H9 (cell line): Measurements from ENCODE around the gene APOLD1. TPM values are rescaled to one million over a fixed set of nuclear protein-coding genes. Genes with fewer than 3 reads are reported as not detected.
A peak's percentile ranks its signal among the peaks of the same experiment; 100 is the strongest.

Experiments used
- DNase-seq: peaks from one replicate; pipeline ENCODE4 v3.0.0-alpha.2; 2017
- H2AFZ ChIP-seq: one replicate; pipeline ENCODE4 v1.6.1; 2013; ENCODE audit warnings: mild to moderate bottlenecking, low read length, control low read depth, moderate library complexity
- H2AK5ac ChIP-seq: 2 replicates; pipeline ENCODE4 v1.6.1; 2013; ENCODE audit warnings: low read length, control low read depth, mixed read lengths; ENCODE audit not compliant: insufficient read length
- H2BK120ac ChIP-seq: one replicate; pipeline ENCODE4 v1.6.1; 2013; ENCODE audit warnings: low read depth, mild to moderate bottlenecking, low read length, control low read depth, inconsistent platforms; ENCODE audit not compliant: poor library complexity, severe bottlenecking
- H2BK12ac ChIP-seq: 2 replicates; pipeline ENCODE4 v1.6.1; 2013; ENCODE audit warnings: low read length, control low read depth, mixed read lengths, low read depth; ENCODE audit not compliant: insufficient read length
- H2BK15ac ChIP-seq: 2 replicates; pipeline ENCODE4 v1.6.1; 2013; ENCODE audit warnings: low read depth, low read length, control low read depth
- H2BK20ac ChIP-seq: one replicate; pipeline ENCODE4 v1.6.1; 2013; ENCODE audit warnings: low read depth, mild to moderate bottlenecking, low read length, control low read depth, inconsistent platforms; ENCODE audit not compliant: poor library complexity, severe bottlenecking
- H2BK5ac ChIP-seq: 2 replicates; pipeline ENCODE4 v1.6.1; 2013; ENCODE audit warnings: low read length, control low read depth, mixed read lengths; ENCODE audit not compliant: insufficient read length
- H3K14ac ChIP-seq: 2 replicates; pipeline ENCODE4 v1.6.1; 2013; ENCODE audit warnings: low read length, control low read depth; ENCODE audit not compliant: insufficient read depth
- H3K18ac ChIP-seq: 2 replicates; pipeline ENCODE4 v1.6.1; 2013; ENCODE audit warnings: low read depth, mild to moderate bottlenecking, mixed read lengths, low read length, control low read depth; ENCODE audit not compliant: insufficient read length
- H3K23ac ChIP-seq: 2 replicates; pipeline ENCODE4 v1.6.1; 2013; ENCODE audit warnings: low read length, control low read depth, mixed read lengths, low read depth; ENCODE audit not compliant: insufficient read length
- H3K23me2 ChIP-seq: 2 replicates; pipeline ENCODE4 v1.6.1; 2013; ENCODE audit warnings: low read depth, mild to moderate bottlenecking, mixed read lengths, low read length, control low read depth; ENCODE audit not compliant: insufficient read length, poor library complexity, severe bottlenecking
- H3K27ac ChIP-seq: 2 replicates; pipeline ENCODE4 v1.5.1; 2013; ENCODE audit warnings: low read length, control low read depth, mixed read lengths, low read depth; ENCODE audit not compliant: insufficient read length
- H3K27me3 ChIP-seq: 2 replicates; pipeline ENCODE4 v1.6.1; 2013; ENCODE audit warnings: low read length, control low read depth, inconsistent platforms; ENCODE audit not compliant: insufficient read depth
- H3K4ac ChIP-seq: 2 replicates; pipeline ENCODE4 v1.6.1; 2013; ENCODE audit warnings: low read depth, mild to moderate bottlenecking, control low read depth, inconsistent platforms, low read length, moderate library complexity
- H3K4me1 ChIP-seq: 2 replicates; pipeline ENCODE4 v1.6.1; 2013; ENCODE audit warnings: low read length, control low read depth, inconsistent platforms; ENCODE audit not compliant: insufficient read depth
- H3K4me2 ChIP-seq: 2 replicates; pipeline ENCODE4 v1.6.1; 2013; ENCODE audit warnings: low read length, control low read depth, mixed read lengths; ENCODE audit not compliant: insufficient read length, insufficient read depth
- H3K56ac ChIP-seq: 2 replicates; pipeline ENCODE4 v1.6.1; 2013; ENCODE audit warnings: low read depth, mild to moderate bottlenecking, mixed read lengths, low read length, control low read depth; ENCODE audit not compliant: insufficient read length
- H3K79me1 ChIP-seq: 2 replicates; pipeline ENCODE4 v1.6.1; 2013; ENCODE audit warnings: low read depth, mild to moderate bottlenecking, moderate library complexity, low read length, control low read depth, inconsistent platforms; ENCODE audit not compliant: insufficient read depth, poor library complexity, severe bottlenecking
- H3K79me2 ChIP-seq: 2 replicates; pipeline ENCODE4 v1.6.1; 2013; ENCODE audit warnings: low read length, control low read depth, inconsistent platforms; ENCODE audit not compliant: insufficient read depth
- H3K9ac ChIP-seq: 2 replicates; pipeline ENCODE4 v1.6.1; 2013; ENCODE audit warnings: low read length, control low read depth, mixed read lengths; ENCODE audit not compliant: insufficient read length; ENCODE audit errors: extremely low read depth
- H3K9me3 ChIP-seq: one replicate; pipeline ENCODE4 v1.6.1; 2013; ENCODE audit warnings: low read depth, low read length, inconsistent platforms; ENCODE audit not compliant: control insufficient read depth
- H3T11ph ChIP-seq: one replicate; pipeline ENCODE4 v1.6.1; 2013; ENCODE audit warnings: mild to moderate bottlenecking, low read length, control low read depth, inconsistent platforms
- H4K20me1 ChIP-seq: one replicate; pipeline ENCODE4 v1.6.1; 2013; ENCODE audit not compliant: control insufficient read depth, insufficient read length, insufficient read depth
- H4K5ac ChIP-seq: 2 replicates; pipeline ENCODE4 v1.6.1; 2013; ENCODE audit warnings: low read depth, mild to moderate bottlenecking, mixed read lengths, low read length, control low read depth; ENCODE audit not compliant: insufficient read length
- H4K8ac ChIP-seq: replicated peaks from 2 replicates; pipeline ENCODE4 v1.6.1; 2013; ENCODE audit warnings: low read length, control low read depth, mixed read lengths, low read depth; ENCODE audit not compliant: insufficient read length
- H4K91ac ChIP-seq: 2 replicates; pipeline ENCODE4 v1.6.1; 2013; ENCODE audit warnings: low read depth, mild to moderate bottlenecking, moderate library complexity, mixed read lengths, low read length, control low read depth; ENCODE audit not compliant: insufficient read length
- H3K27ac Mint-ChIP-seq, 3 experiments: 2 replicates in 2 of 3; 3 replicates in 1 of 3; pipeline ENCODE4 v1.8.0; 2020 to 2021; ENCODE audit warnings: mixed read lengths in 3 of 3, mild to moderate bottlenecking in 1 of 3, moderate library complexity in 1 of 3
- H3K27me3 Mint-ChIP-seq: 2 replicates; pipeline ENCODE4 v1.8.0; 2021; ENCODE audit warnings: low read depth, mild to moderate bottlenecking, moderate library complexity, mixed read lengths
- H3K36me3 Mint-ChIP-seq, 3 experiments: 2 replicates in 2 of 3; 3 replicates in 1 of 3; pipeline ENCODE4 v1.8.0; 2020 to 2021; ENCODE audit warnings: low read depth in 3 of 3, mixed read lengths in 3 of 3; ENCODE audit not compliant: insufficient read depth in 1 of 3
- H3K4me1 Mint-ChIP-seq, 2 experiments: 2 replicates each; pipeline ENCODE4 v1.8.0; 2020; ENCODE audit warnings: mixed read lengths in 2 of 2
- H3K4me3 Mint-ChIP-seq, 2 experiments: 2 replicates in 1 of 2; 3 replicates in 1 of 2; pipeline ENCODE4 v1.8.0; 2020 to 2021; ENCODE audit warnings: mild to moderate bottlenecking in 2 of 2, mixed read lengths in 2 of 2, moderate library complexity in 1 of 2
- H3K9me3 Mint-ChIP-seq, 2 experiments: 2 replicates in 1 of 2; 3 replicates in 1 of 2; pipeline ENCODE4 v1.8.0; 2020; ENCODE audit warnings: mild to moderate bottlenecking in 2 of 2, mixed read lengths in 2 of 2, moderate library complexity in 1 of 2
- CTCF ChIP-seq: fragments of 200-600 bp; sonication (generic); conservative IDR thresholded peaks from 3 replicates; pipeline ENCODE4 v1.8.0; 2021; ENCODE audit warnings: antibody characterized with exemption, mild to moderate bottlenecking
- WGBS: extraction: QIAGEN DNeasy Blood & Tissue Kit; methylation state at CpG from one replicate; pipeline ENCODE4 v1.1.7; 2013; ENCODE audit warnings: missing lambda C conversion rate, low lambda C conversion rate, mixed read lengths; ENCODE audit not compliant: insufficient read length; ENCODE audit errors: extremely low coverage; 5-methylcytosine and 5-hydroxymethylcytosine counted together
- total RNA-seq: library from RNA; stranded (reverse); gene quantifications from 2 replicates; pipeline ENCODE4 v1.2.1, GENCODE V29; 2021

The APOLD1 gene
- total RNA-seq, 1 experiment from 2014 or later = 0.48 TPM

DNA sequence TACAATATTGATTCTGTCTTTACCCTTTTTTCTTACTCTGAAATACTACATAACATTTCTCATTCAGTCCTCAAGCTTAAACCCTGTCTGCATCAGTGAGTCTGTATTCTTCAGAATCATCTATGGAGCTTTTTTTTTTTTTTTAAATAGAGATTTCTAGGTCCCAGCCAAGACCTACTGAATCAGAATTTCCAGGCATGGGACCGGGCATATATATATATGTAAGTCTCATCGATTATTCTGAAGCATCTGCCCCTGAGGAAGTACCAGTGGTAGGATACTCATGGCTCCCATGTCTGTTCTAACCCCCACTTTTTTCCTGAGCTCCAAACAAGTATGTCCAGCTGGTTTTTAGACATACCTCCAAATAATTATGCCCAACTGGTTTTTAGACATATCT, 33.8 kb downstream of the APOLD1 start:
- TF ChIP-seq CTCF = no peak
- Histone ChIP-seq H3K18ac (no peak overlapping the region), H4K5ac (no peak overlapping the region), H2BK20ac (no peak overlapping the region), H2AK5ac (no peak overlapping the region), H3K27me3 (no peaks in the 10 kb centered on the region), H4K8ac (no peak overlapping the region), H2BK5ac (no peak overlapping the region), H3K27ac (no peak overlapping the region), H3K56ac (no peak overlapping the region), H3K23me2 (no peaks in the 10 kb centered on the region), H4K20me1 (no peaks in the 10 kb centered on the region), H3K79me2 (peaks cover 5% of the 10 kb centered on the region; the same call in 1 of the 2 replicates), H2BK12ac (no peak overlapping the region), H3K23ac (no peak overlapping the region), H4K91ac (no peak overlapping the region), H3K9me3 (no peaks in the 10 kb centered on the region), H3K4ac (no peak overlapping the region), H2AFZ (no peak overlapping the region), H3T11ph (no peak overlapping the region), H3K9ac (no peak overlapping the region), H3K4me1 (no peaks in the 10 kb centered on the region), H2BK120ac (no peak overlapping the region), H3K4me2 (no peak overlapping the region), H3K14ac (no peak overlapping the region), H3K79me1 (peaks cover 8% of the 10 kb centered on the region), H2BK15ac (no peak overlapping the region)
- no CpG with 5 or more reads among the region's 2 CpGs for WGBS
- no peaks in the 10 kb centered on the region for H3K27me3 Mint-ChIP-seq
- peaks cover 2 to 63% of the 10 kb centered on the region in 2 experiments; a peak in 3 of 4 replicates for H3K4me1 Mint-ChIP-seq
- H3K9me3 Mint-ChIP-seq = no peaks in the 10 kb centered on the region
- peak overlapping the region in 2 of 3 experiments; percentile 24 to 25; a peak in 2 of 7 replicates for H3K27ac Mint-ChIP-seq
- H3K36me3 Mint-ChIP-seq = peaks cover 30 to 61% (median 52%) of the 10 kb centered on the region in 3 experiments
- DNase-seq = no peak
- no peak overlapping the region for H3K4me3 Mint-ChIP-seq
